ENCODE results near the gene GLDN.

Gene GLDN

GRCh38 chr15:51356147-51356546 is 14.7 kb downstream of the GLDN start:
- no peak for DNase-seq (ENCODE audit: low read depth in 2 of 3, low spot score in 1 of 3)

- no peak for DNase-seq (ENCODE audit: low read depth in 2 of 3, low spot score in 1 of 3)
These were observed 15.5 kb downstream of the GLDN start for GRCh38 chr15:51356983-51357382.

DNA sequence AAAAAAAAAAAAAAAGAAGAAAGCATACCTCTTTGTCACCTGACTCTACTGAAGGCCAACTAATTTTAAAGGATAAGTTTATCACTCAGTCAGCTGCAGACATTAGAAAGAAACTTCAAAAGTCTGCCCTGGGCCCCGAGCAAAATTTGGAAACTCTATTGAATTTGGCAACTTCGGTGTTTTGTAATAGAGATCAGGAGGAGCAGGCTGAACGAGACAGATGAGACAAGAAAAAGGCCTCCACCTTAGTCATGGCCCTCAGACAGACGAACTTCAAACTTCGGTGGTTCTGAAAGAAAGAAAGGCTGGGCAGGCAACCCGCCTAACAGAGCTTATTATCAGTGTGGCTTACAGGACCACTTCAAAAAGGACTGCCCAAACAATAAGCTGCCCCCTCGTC is 18.5 kb downstream of the GLDN start:
- DNase-seq (ENCODE audit: low read depth in 2 of 3, low spot score in 1 of 3), result no peak

DNA sequence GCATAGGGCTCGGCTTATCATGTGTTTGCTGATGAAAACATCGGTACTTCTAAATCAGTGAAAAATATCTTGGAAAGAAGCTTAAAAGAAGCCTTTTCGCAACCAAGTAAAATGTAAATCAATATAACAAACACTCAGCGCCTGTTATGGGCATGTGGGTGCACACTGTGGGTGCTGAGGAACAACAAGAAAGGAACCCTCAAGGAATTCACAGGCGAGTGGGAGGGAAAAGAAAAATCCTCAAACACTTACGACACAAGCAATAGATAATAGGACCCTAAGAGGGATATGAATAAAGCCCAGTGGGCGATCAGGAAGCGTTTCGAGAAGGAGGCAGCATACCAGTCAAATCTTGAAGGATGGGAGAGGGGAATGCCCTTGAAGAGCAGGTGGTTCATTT is 21.9 kb downstream of the GLDN start:
- DNase-seq (ENCODE audit: low read depth in 2 of 3, low spot score in 1 of 3), result no peak

- DNase-seq (ENCODE audit: low read depth in 2 of 3, low spot score in 1 of 3), result no peak
These were observed 24.0 kb downstream of the GLDN start for GRCh38 chr15:51365417-51365816.

DNA sequence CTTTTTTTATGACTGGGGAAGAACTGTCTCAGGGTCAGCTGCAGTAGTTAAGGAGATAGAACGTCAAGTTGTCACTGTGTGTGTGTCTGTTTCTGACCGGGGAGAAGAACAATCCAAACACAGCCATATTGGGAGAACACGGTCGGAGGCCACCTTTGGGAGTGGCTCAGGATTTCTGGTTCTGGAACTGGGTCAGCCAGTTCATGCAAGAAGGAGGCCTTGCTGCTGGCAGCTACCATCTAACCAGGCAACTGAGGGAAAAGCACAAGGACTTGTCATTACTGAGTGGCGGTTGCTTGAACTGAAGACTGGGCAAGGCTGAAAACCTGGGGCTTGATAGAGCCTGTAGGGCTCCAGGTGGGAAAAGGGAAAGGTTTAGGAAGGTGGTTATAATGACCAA is 24.6 kb downstream of the GLDN start:
- no peak for DNase-seq (ENCODE audit: low read depth in 2 of 3, low spot score in 1 of 3)

DNA sequence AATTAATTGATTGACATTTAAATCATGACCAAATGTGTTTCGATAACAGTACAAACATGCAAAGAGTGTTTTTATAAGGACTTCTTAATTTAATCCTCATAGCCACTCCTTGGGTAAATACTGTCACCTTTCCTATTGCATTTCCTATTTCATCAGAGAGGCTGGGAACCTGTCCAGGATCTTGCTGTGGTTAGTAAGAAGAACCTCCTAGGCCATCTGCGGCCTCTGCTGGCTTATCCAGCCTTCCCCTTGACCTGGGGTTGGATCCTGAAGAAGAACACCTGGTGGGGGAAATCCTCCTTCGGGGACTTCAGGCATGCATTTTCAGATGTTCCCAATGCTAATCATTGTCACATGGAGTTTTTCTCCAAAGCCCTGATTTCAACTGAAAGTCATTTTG is 25.5 kb downstream of the GLDN start:
- DNase-seq (ENCODE audit: low read depth in 2 of 3, low spot score in 1 of 3), result no peak

DNA sequence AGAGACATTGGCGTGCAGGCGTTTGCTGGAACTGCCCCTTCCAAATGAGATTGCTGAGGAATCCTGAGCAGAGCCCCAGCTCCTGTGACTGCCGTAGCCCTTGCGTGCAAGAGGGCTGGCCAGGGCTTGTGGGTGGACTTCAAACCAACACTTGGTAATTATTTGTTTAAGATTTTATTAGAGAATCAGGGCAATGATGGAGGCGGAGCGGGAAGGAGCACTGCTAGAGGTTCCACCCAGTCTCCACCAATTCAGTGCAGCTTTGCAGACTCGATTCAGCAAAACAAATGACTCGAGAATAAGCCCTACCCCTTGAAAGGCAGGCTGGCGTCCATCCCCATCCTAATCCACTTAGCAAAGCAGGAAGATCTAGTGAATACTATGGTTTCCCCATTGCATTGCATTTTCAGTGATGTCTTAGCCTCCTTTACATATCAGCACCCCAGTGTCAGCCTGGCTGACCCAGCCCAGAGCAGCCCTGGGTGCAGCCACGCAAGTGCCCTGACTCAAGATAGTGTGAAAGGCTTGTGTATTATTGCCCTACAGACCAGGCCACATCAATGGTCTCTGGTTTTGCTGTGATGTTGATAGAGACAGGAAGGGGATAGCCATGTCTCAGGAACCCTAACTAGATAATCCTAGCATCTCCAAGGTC is 26.0 kb downstream of the GLDN start:
- DNase-seq (ENCODE audit: low read depth in 2 of 3, low spot score in 1 of 3), result no peak

- no peak for DNase-seq (ENCODE audit: low read depth in 2 of 3, low spot score in 1 of 3)
These were observed 26.9 kb downstream of the GLDN start for GRCh38 chr15:51368307-51368706.

GRCh38 chr15:51368751-51369450 is 27.4 kb downstream of the GLDN start:
- no peak for DNase-seq (ENCODE audit: low read depth in 2 of 3, low spot score in 1 of 3)

DNA sequence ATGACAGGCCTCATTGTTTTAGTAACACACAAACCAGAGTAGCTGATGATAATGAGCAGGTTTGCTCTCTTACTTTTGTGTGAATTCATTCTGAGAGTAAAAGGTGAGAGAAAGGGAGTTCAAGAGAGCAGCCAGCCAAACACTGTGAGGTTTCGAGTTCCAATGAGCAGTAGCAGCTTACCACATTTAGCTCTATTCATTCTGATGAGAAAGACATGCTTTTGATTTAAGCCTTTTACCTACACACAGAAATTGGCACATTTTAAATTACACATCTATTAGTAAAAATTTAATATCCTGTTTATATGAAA is 28.0 kb downstream of the GLDN start:
- no peak for DNase-seq (ENCODE audit: low read depth in 2 of 3, low spot score in 1 of 3)

GRCh38 chr15:51371266-51371665 is 29.8 kb downstream of the GLDN start:
- DNase-seq (ENCODE audit: low read depth in 2 of 3, low spot score in 1 of 3), result no peak

DNA sequence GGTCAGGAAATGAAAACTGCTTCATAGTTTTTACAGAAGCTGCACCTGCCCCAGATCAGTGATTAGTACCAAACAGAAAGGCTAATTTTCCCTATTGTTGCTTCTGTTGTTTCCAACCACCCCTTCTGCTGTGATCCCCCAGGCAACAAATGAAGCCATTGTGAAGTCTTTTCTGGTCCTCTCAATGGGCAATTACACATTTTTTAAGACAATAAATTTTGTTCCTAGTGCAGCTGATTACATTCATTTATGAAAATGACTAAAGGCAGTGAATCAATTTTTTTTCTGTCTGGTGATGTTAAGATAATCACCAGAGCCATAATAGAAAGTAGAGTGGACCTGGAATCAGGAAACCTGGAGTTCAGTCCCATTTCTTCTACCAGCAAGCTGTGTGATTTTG is 32.7 kb downstream of the GLDN start:
- DNase-seq (ENCODE audit: low read depth in 2 of 3, low spot score in 1 of 3), result no peak

DNA sequence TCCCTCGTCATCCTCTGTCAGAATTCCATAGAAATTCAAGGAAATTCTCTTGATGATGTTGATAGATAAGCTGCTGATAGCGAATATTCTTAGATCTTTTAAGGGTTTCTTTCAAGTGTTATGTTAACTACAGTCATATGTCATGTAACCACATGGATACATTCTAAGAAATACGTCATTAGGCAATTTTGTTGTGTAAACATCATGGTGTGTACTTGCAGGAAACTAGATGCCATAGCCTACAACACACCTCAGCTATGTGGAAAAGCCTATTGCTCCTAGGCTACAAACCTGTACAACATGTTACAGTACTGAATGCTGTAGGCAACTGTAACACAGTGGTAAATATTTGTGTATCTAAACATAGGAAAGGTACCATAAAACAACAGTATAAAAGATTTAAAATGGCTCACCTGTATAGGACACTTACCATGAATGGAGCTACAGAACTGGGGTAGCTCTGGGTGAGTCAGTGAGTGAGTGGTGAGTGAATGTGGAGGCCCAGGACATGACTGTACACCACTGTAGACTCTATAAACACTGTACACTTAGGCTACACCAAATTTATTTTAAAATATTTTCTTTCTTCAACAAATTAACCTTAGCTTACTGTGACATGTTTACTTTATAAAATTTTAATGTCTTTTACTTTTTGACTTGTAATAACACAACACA is 34.6 kb downstream of the GLDN start:
- DNase-seq (ENCODE audit: low read depth in 2 of 3, low spot score in 1 of 3), result no peak

GRCh38 chr15:51377038-51377786 is 35.8 kb downstream of the GLDN start:
- DNase-seq (ENCODE audit: low read depth in 2 of 3, low spot score in 1 of 3), result no peak

- no peak for DNase-seq (ENCODE audit: low read depth in 2 of 3, low spot score in 1 of 3)
These were observed 37.0 kb downstream of the GLDN start for GRCh38 chr15:51378406-51378805.

- DNase-seq (ENCODE audit: low read depth in 2 of 3, low spot score in 1 of 3), result no peak
These were observed 37.9 kb downstream of the GLDN start for GRCh38 chr15:51379390-51379789.

- peak; percentile 8 to 28 (median 12) for DNase-seq (ENCODE audit: low read depth in 2 of 3, low spot score in 1 of 3)
These were observed 39.7 kb downstream of the GLDN start for GRCh38 chr15:51380999-51381806.

GRCh38 chr15:51382787-51383186 is 41.3 kb downstream of the GLDN start:
- no peak for DNase-seq (ENCODE audit: low read depth in 2 of 3, low spot score in 1 of 3)

GRCh38 chr15:51386029-51386428 is 44.6 kb downstream of the GLDN start:
- no peak for DNase-seq (ENCODE audit: low read depth in 2 of 3, low spot score in 1 of 3)

- DNase-seq (ENCODE audit: low read depth in 2 of 3, low spot score in 1 of 3), result no peak
These were observed 45.0 kb downstream of the GLDN start for GRCh38 chr15:51386486-51386885.
